ENCODE data around the gene ANKRD24.
A peak's percentile ranks its signal among the peaks of the same experiment; 100 is the strongest.
"Not testable (repeated sequence)": the region's sequence is repeated elsewhere in the genome, so short reads cannot be mapped to it uniquely, and the experiment has no call there.

ANKRD24 gene

DNA sequence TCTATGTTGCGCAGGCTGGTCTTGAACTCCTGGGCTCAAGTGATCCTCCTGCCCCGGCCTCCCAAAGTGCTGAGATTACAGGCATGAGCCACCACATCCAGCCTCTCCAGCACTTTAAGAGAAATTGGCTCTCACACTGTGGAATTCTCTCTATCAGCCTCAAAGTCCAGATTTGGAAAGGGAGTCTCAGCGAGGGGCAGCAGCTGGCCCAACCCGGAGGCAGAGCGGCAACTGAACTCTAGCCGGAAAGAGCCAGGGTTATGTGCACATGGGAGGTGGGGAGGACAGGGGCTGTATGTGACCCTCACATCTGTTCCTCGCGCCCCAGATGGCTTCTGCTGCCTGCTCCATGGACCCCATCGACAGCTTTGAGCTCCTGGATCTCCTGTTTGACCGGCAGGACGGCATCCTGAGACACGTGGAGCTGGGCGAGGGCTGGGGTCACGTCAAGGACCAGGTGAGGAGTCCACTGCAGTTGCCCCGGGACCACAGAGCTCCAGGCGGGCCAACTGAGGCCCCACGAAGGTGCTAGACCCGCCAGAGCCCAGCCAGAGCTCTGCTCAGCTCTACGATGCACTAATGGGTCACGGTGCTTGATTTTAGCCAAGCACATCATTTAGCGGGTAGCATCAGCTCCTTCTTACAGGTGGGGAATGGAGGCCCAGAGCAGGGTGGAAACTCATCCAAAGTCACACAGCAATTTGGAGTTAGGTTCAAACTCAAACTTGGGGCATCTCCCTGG lies 27.7 kb upstream of the ANKRD24 start:
- in situ Hi-C loops (cut with MboI; ENCODE audit: low sequenced_read_pairs) = no loop called here

GRCh38 chr19:4157164-4157563 lies 25.3 kb upstream of the ANKRD24 start:
- in situ Hi-C loops (cut with MboI; ENCODE audit: low sequenced_read_pairs) = no loop called here
- Histone ChIP-seq H3K9me3 (no peaks in the 10 kb centered on the region), H3K4me3 (no peak overlapping the region), H3K4me1 (no peaks in the 10 kb centered on the region), H3K27me3 (ENCODE audit: low read depth) (peaks cover 19% of the 10 kb centered on the region), H3K36me3 (replicated peaks) (no peaks in the 10 kb centered on the region)
- no peak for DNase-seq (ENCODE audit: low spot score in 2 of 2)

More for the DNA sequence above, 27.7 kb upstream of the ANKRD24 start:
- Histone ChIP-seq H3K4me3 (no peak overlapping the region), H3K4me1 (no peaks in the 10 kb centered on the region), H3K36me3 (replicated peaks) (no peaks in the 10 kb centered on the region), H3K27me3 (ENCODE audit: low read depth) (peaks cover 25% of the 10 kb centered on the region), H3K9me3 (no peaks in the 10 kb centered on the region)
- no peak for DNase-seq (ENCODE audit: low spot score in 2 of 2)

GRCh38 chr19:4157971-4158370 lies 24.5 kb upstream of the ANKRD24 start:
- in situ Hi-C loops (cut with MboI; ENCODE audit: low sequenced_read_pairs); H3K36me3 ChIP-seq (replicated peaks); H3K9me3 ChIP-seq; H3K4me1 ChIP-seq; DNase-seq (ENCODE audit: low spot score in 2 of 2); H3K4me3 ChIP-seq: not testable (repeated sequence)
- peaks cover 19% of the 10 kb centered on the region for H3K27me3 ChIP-seq (ENCODE audit: low read depth)

DNA sequence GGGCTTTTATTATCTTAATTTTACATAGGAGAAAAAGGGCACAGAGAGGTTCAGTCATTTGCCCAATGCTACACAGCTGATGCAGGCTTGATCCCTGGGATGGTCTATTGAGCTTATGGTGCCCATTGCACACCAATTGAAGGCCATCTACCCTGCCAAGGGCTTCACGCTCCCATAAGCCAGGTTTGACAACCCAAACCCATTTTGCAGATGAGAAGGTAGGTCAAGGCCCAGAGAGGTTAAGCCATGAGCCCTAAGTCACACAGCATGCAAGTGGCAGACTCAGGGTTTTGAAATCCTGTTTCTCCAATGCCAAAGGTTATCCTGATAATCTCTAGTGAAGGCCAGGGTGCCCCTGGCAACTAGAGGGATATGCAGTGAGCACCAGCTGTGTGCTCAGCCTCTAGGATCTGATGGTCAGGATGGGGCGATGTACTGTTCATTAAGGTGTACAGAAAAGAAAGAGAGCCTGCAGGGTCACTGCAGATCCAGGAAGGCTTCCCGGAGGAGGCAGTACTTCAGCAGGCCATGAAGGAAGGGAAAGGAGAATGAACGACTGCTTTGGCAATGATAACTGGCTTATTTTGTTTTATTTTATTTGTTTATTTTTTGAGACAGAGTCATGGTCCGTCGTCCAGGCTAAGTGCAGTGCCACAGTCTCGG lies 20.9 kb upstream of the ANKRD24 start:
- Histone ChIP-seq H3K4me1 (no peaks in the 10 kb centered on the region), H3K9me3 (no peaks in the 10 kb centered on the region), H3K36me3 (replicated peaks) (no peaks in the 10 kb centered on the region), H3K27me3 (ENCODE audit: low read depth) (peaks cover 21% of the 10 kb centered on the region), H3K4me3 (no peak overlapping the region)
- no peak for DNase-seq (ENCODE audit: low spot score in 2 of 2)
- in situ Hi-C loops (cut with MboI; ENCODE audit: low sequenced_read_pairs) = no loop called here

GRCh38 chr19:4164262-4164661 lies 18.2 kb upstream of the ANKRD24 start:
- Histone ChIP-seq H3K27me3 (ENCODE audit: low read depth) (peaks cover 24% of the 10 kb centered on the region), H3K36me3 (replicated peaks) (no peaks in the 10 kb centered on the region), H3K4me3 (no peak overlapping the region), H3K9me3 (no peaks in the 10 kb centered on the region), H3K4me1 (no peaks in the 10 kb centered on the region)
- DNase-seq (ENCODE audit: low spot score in 2 of 2) = no peak
- in situ Hi-C loops (cut with MboI; ENCODE audit: low sequenced_read_pairs) = no loop called here

DNA sequence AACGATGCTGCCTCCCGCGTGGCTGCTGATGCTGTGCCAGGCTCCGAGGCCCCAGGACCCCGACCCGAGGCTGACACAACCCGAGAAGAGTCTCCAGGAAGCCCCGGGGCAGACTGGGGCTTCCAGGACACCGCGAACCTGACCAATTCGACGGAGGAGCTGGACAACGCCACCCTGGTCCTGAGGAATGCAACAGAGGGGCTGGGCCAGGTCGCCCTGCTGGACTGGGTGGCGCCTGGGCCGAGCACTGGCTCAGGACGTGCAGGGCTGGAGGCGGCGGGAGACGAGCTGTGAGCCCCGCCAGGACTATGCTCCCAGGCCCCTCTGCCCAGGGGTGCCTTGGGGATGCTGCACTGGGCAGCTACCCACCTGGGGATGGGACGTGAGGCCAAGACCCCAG lies 10.8 kb upstream of the ANKRD24 start:
- no peaks in the 10 kb centered on the region for H3K4me1 ChIP-seq
- H3K27me3 ChIP-seq (ENCODE audit: low read depth) = peaks cover 6% of the 10 kb centered on the region
- DNase-seq (ENCODE audit: low spot score in 2 of 2) = no peak
- in situ Hi-C loops (cut with MboI; ENCODE audit: low sequenced_read_pairs) = no loop called here
- no peak overlapping the region for H3K4me3 ChIP-seq
- H3K36me3 ChIP-seq (replicated peaks) = no peaks in the 10 kb centered on the region
- H3K9me3 ChIP-seq = no peaks in the 10 kb centered on the region

GRCh38 chr19:4172861-4173473 lies 9.5 kb upstream of the ANKRD24 start:
- no peaks in the 10 kb centered on the region for H3K4me1 ChIP-seq
- H3K27me3 ChIP-seq (ENCODE audit: low read depth) = peaks cover 6% of the 10 kb centered on the region
- in situ Hi-C loops (cut with MboI; ENCODE audit: low sequenced_read_pairs) = no loop called here
- no peaks in the 10 kb centered on the region for H3K36me3 ChIP-seq (replicated peaks)
- peak; percentile 27 to 85 for DNase-seq (ENCODE audit: low spot score in 2 of 2)
- H3K4me3 ChIP-seq = no peak overlapping the region
- H3K9me3 ChIP-seq = no peaks in the 10 kb centered on the region

DNA sequence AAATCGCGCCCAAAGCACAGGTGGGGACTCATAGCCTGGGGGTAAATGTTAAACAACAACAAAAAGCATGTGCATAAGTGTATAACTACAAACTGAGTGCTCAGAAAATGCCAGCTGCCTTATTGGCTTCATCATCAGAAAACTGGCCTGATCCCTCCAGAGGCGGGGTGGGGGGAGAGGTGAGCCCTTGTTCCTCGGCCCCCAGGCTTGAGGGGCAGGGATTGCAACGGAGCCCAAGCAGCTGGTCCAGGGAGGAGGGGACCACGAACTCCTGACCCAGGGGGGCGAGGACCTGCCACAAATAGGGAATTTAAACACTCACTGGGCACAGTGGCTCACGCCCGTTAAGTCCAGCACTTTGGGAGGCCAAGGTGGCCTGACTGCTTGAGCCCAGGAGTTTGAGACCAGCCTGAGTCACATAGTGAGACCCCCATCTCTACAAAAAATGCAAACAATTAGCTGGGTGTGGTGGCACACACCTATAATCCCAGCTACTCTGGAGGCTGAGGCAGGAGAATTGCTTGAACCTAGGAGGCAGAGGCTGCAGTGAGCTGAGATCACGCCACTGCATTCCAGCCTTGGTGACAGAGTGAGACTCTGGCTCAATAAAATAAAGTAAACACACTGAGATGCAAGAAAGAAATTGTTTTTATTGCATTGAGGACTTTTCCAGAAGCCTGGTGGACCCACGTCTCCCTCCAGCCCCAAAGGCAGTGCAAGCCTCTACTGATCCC lies 8.8 kb upstream of the ANKRD24 start:
- H3K36me3 ChIP-seq (replicated peaks) = no peaks in the 10 kb centered on the region
- in situ Hi-C loops (cut with MboI; ENCODE audit: low sequenced_read_pairs) = no loop called here
- no peak for DNase-seq (ENCODE audit: low spot score in 2 of 2)
- peaks cover 3% of the 10 kb centered on the region for H3K27me3 ChIP-seq (ENCODE audit: low read depth)
- H3K4me1 ChIP-seq = no peaks in the 10 kb centered on the region
- H3K9me3 ChIP-seq = no peaks in the 10 kb centered on the region
- no peak overlapping the region for H3K4me3 ChIP-seq

- Histone ChIP-seq H3K36me3 (replicated peaks) (no peaks in the 10 kb centered on the region), H3K27me3 (ENCODE audit: low read depth) (peaks cover 3% of the 10 kb centered on the region), H3K4me3 (no peak overlapping the region), H3K9me3 (no peaks in the 10 kb centered on the region), H3K4me1 (no peaks in the 10 kb centered on the region)
- DNase-seq (ENCODE audit: low spot score in 2 of 2) = no peak
- in situ Hi-C loops (cut with MboI; ENCODE audit: low sequenced_read_pairs) = no loop called here
Measured at GRCh38 chr19:4174213-4174894, 8.1 kb upstream of the ANKRD24 start.

DNA sequence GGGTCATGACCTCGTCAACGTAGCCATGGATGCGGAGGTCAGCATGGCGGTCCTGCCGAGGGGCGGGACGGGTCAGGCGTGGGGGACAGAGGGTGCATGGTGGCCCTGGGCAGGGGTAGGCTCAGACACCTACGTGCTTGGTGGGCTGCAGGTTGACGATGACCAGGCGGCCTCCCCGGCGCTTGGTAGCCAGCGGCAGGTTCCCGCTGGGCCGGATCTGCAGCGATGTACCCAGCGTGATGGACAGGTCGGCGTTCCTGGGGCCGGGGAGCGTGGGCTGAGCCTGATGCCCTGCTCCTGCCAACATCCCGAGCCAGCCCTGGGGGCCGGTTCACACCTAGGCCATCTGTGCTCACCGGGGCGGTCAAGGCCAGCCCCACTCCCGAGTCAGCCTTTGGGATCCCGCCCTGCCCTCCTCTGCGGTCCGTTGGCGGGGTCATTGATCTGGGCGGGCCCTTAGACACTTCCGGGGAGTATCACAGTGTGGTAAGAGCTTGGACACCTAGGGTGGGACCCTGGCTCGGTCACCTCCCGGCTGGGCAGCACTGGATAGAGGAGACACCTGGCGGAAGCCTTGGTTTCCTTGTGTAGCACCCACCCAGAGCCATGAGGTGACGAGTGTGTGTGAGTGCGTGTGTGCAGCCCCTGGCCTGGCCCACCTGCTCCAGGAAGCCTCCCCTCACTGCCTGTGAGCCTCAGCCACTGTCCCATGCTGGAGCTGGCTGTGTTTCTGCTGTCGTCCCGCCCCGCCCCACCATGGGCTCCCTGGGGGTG lies 7.4 kb upstream of the ANKRD24 start:
- Histone ChIP-seq H3K9me3 (no peaks in the 10 kb centered on the region), H3K36me3 (replicated peaks) (peaks cover under 1% of the 10 kb centered on the region; the same call in 1 of the 2 replicates), H3K4me1 (no peaks in the 10 kb centered on the region), H3K4me3 (no peak overlapping the region), H3K27me3 (ENCODE audit: low read depth) (peaks cover 3% of the 10 kb centered on the region)
- in situ Hi-C loops (cut with MboI; ENCODE audit: low sequenced_read_pairs) = no loop called here
- no peak for DNase-seq (ENCODE audit: low spot score in 2 of 2)

GRCh38 chr19:4175669-4175931 lies 6.9 kb upstream of the ANKRD24 start:
- no peak for DNase-seq (ENCODE audit: low spot score in 2 of 2)
- no peaks in the 10 kb centered on the region for H3K4me1 ChIP-seq
- in situ Hi-C loops (cut with MboI; ENCODE audit: low sequenced_read_pairs) = no loop called here
- peaks cover 3% of the 10 kb centered on the region for H3K27me3 ChIP-seq (ENCODE audit: low read depth)
- no peak overlapping the region for H3K4me3 ChIP-seq
- H3K36me3 ChIP-seq (replicated peaks) = peaks cover 2% of the 10 kb centered on the region; the same call in 1 of the 2 replicates
- H3K9me3 ChIP-seq = no peaks in the 10 kb centered on the region

DNA sequence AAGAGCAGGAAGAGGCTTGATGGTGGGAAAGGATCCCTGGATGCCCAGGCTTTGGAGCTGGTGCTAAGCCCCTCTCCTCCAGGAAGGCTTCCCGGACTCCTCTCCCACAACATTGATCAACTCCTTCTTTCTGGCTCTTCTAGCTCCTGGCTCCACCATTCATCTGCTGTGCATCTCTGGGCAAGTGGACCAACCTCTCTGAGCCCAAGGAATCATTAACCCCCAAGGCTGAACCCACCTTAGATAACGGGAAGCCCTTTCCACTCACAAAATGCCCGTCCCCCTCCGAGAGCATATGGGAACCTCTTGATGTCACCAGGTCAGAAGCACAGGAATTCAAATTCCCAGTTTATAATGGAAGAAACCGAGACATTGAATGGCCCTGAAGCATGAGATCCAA lies 5.3 kb upstream of the ANKRD24 start:
- in situ Hi-C loops (cut with MboI; ENCODE audit: low sequenced_read_pairs) = no loop called here
- Histone ChIP-seq H3K4me3 (no peak overlapping the region), H3K4me1 (no peaks in the 10 kb centered on the region), H3K36me3 (replicated peaks) (peaks cover 2% of the 10 kb centered on the region; the same call in 1 of the 2 replicates), H3K9me3 (no peaks in the 10 kb centered on the region), H3K27me3 (ENCODE audit: low read depth) (peaks cover 3% of the 10 kb centered on the region)
- DNase-seq (ENCODE audit: low spot score in 2 of 2) = no peak

- no peak for DNase-seq (ENCODE audit: low spot score in 2 of 2)
- Histone ChIP-seq H3K4me3 (no peak overlapping the region), H3K36me3 (replicated peaks) (peaks cover 2% of the 10 kb centered on the region; the same call in 1 of the 2 replicates), H3K4me1 (no peaks in the 10 kb centered on the region; the same call in 1 of the 2 replicates), H3K9me3 (no peaks in the 10 kb centered on the region), H3K27me3 (ENCODE audit: low read depth) (no peaks in the 10 kb centered on the region)
- in situ Hi-C loops (cut with MboI; ENCODE audit: low sequenced_read_pairs) = no loop called here
Measured at GRCh38 chr19:4178990-4179389, 3.5 kb upstream of the ANKRD24 start.
